GM19324 (cell line): ENCODE results near the gene PLXNA3.

Source experiments
- ATAC-seq: cut with Tn5 transposase; IDR thresholded peaks from one replicate; pipeline ENCODE4 v1.9.1; 2021; ENCODE audit warnings: mild to moderate bottlenecking, moderate library complexity; ENCODE audit not compliant: unreplicated experiment, low FRiP score

Gene PLXNA3

DNA sequence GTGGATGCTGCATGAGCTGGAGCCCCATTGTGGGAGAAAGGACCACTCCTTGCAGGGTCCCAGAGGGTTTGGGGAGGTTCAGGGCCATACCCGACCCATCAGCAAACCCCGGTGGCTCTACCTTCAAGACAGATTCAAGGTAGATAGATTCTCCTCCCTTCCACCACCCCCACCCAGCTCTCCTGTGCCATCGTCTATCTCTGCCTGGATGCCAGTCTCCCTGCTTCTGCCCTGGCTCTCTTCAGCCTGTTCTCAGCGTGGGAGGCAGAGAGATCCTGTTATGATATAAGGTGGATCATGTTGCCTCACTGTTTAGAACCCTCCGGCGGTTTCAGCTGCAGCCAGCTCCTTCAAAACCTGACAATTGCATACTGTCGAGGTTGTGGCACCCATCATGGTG lies 15.6 kb downstream of the PLXNA3 start:
- ATAC-seq = no peak

DNA sequence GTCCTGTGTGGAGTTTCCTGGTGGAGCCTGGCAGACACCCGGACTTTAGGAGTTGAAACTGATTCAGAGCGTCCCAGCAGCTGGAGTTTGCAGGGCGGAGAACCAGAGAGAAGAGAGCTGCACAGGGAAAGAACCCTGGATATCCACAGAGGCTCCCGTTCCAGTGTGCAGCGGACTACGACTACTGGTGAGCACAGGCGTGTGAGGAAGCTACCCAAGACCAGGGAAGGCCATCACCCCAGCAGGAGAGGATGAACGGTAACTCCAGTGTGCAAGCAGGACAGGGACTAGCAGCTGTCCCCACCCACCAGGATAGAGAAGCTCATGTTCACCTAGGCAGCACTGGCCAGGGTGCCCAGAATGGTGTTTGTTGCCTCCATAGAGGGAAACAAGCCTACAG lies 18.7 kb downstream of the PLXNA3 start:
- no peak for ATAC-seq

DNA sequence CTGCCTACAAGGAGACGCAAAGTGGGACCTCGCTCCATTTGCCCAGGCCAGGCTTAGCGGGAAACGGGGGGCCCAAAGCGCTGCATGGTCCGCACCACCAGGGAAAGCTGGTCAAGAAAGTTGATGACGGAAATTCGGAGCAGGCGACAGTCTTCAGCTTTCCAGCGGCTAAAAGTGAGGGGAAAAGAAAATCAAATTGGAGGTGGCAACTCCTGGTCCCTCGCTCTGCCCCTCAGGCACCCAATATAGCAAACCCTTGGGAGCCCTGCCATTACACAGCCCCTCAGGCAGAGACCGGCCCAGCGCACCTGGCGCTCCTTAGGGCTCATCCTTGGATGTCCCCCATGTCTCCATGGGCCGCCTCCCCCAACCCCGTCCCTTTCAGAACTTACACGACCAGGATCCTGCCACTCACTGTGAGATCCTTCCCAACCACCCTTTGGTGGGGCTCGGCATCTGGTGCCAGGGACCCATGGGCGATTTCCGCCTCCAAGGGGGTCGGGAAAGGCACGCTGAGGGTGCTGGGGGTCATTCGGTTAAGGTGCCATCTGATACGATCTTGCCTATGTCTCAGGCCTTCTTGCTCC lies 19.9 kb downstream of the PLXNA3 start:
- ATAC-seq = no peak

DNA sequence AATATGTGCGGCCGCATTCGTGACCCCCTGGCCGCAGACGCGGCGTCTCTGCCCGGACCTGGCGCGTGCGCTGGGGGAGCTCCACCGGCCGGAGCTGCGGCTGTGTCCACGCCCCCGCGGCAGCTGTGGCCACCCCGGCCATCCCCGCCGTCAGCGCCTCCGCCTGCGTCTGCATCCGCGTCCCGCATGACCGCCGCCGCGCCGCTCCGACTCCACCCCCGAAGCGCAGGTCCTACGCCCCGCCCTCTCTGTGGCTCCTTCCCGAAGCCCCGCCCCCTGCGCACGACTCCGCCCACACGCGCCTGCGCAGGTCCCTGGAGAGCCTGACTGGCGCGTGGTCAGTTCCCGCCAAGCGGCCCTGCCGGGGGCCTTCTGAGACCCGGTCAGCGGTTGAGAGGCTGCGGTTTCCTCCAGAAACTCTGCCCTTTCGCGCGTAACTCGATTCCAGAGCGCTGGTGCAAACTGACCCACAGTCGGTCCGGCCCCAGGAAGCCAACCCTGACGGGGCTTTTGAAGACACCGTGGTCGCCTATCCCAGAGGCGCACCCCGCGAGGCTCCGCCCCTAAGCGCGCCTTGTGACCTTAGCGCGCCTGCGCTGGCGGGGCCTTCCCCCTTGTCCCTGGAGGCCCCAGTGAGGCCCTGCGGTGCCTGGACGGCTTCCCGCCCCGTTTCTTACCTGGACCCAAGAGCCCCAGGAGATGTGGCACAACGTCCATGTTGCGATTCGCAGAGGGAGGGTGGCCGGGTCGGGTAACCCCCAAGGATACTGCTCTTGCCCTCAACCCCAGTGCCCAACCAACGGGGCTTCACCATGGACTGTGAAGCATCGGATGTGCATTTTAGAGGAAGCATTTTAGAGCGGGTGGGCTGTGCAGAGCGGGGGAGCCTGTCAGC lies 20.9 kb downstream of the PLXNA3 start, which contains the start of gene LAGE3:
Gene LAGE3 (minus strand): TSS at position 554 of the 895 bp plus-strand sequence. CDS start 366 bp downstream, at position 188.
- peak; percentile 85 for ATAC-seq

DNA sequence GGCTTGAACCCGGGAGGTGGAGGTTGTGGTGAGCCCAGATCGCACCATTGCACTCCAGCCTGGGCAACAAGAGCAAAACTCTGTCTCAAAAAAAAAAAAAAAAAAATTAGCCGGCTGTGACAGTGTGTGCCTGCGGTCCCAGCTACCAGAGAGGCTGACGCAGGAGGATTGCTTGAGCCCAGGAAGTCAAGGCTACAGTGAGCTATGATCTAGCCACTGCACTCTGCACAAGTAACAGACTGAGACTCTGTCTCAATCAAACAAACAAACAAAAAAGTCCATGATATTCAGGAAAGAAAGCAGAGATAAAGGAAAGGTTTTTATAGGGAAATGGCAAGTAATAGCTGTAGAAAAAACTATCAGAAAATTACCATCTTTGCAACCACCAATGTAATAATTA lies 23.1 kb downstream of the PLXNA3 start:
- ATAC-seq = no peak

DNA sequence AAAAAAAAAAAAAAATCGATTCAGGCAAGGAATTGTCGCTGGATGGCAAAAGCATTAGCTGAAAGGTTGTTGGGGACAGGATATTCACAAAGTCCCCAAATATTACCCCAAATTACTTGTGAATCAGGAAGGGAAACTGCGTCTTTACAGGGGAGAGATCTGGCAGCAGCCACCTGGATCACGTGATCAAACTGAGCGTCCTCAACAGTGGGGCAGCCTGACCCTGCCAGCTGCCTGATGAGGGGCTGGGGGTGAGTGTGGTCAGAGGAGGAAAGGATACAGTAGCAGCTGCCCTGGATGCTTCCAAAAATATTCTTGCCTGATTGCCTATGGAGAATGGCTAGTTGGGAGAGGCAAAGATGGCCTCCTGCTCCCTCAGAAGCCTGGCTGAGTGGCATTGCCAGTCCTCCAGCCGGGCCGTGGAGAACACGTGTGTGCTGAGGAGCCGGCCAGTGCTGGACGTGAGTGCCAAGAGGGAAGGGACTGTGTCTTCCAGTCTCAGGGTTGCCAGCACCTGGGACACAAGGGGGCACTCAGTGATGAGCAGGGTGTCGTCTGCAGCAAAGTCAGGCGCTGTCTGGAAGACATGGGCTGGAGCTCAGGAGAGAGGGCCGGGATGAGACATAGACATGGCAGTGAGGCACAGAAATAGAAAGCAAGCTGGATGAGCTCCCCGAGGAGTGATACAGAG lies 24.0 kb downstream of the PLXNA3 start:
- no peak for ATAC-seq

DNA sequence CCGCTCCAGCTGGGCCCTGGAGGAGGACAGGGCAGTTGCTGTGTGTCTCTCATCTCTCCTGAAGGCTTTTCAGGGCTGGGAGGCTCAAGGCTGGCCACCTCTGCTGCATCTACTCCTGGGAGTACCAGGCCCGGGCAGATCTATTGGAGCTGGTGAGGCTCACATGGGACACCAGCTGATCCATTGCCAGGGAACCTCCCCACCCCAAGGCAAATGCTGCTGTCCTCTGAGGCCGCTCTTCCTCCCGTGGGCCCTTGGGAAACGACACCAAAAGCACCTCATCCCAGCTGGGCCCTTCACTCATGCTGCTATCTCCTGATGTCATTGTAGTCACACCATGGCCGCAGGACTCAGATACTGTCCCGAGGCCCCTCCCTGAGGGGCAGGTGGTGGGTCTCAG lies 24.7 kb downstream of the PLXNA3 start:
- no peak for ATAC-seq

DNA sequence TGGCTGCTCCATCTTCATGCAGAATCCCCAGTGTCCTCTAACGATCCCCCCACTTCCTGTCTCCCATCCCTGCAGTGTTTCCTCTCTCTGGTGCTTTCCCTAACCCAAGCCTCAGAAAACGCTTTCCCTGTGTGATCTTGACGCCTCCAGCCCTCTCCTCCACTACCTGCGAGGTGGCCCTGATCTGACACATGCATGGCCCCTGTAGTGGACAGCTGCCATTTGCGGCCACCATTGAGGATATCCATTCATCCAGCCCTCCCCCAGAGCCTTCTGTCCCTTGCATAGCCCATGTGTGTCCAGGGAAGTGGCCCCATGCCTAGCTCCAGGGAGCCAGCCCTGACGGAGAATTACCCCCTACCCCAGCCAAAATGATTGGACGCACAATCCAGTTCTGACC lies 25.2 kb downstream of the PLXNA3 start:
- no peak for ATAC-seq

DNA sequence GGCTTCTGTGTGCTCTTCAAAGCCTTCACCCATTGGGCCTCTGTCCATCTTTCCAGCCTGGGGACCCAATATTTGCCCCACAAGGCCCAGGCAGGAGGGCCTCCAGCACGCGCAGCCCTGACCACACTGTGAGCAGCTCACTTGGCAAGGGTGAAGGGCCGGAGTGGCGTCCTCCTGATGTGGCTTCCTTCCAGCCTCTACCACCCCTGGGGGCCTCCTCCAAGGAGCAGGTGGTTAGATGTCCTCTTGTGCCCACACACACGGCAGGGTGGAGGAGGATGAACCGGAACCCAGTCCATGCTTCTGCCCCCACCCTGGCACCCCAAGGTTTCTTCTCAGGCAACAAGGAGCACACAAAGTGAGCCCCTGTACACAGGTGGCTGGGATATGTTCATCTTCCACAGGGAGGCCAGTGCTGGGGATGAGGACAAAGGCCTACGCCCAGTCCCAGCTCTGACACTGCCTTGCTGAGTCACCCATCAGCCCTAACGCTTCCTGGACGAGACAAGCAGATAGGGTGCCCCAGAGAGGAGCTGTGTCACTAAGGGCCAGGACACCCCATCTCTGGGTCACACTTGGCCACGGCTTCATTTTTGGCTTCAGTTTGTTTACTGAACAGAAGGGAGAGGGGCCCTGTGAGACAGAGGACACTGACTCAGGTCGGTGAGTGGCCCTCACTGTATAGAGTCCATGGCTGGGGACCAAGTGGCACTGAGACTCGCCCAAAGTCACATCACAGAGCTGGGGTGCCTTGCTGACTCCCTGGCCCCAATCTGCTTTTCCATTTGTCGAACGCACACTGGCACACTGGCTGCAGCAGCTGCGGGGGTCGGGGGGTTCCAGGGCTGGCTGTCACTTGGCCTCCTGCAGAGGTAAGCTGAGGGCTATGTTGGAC lies 26.4 kb downstream of the PLXNA3 start:
- no peak for ATAC-seq

DNA sequence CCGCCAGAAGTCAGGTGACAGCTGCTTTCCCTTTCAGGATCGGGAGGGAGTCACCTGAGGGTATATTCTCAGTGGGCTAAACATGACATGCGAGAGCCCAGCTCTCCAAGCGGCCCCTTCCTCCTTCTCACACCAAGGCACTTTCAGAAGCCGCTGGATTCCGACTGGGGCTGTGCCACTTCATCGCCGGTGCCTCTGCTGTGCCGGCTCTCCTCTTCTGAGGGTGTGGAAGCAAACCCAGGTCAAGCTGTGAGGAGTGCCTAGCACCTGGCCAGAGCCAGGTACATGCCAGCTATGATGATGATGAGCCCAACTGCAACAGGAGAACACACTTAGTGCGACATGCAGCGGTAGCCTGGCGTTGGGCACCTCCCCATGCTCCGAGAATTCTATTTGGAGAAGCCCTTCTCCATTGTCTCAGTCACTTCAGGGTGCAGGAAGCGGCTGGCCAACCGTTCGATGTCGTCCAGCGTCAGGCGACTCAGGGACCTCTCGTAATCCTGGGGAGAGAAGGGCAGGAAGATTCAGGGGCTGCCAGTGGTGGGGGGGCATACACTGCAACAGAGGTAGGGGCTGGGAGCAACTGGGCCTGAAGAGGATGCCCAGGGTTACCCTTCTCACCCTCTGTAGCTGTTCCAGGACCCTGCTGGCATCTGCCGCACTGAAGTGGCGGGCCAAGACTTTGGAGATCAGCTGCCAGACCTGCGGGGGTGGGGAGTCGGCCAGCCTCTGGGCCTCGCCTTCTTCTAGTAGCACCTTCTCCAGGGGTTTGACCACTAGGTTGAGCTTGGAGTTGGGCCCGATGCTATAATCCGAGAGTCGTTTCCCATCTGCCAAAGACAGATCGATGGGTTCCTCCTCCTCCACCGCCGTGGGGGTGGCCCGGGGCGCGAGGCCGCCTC lies 27.3 kb downstream of the PLXNA3 start:
- no peak for ATAC-seq

DNA sequence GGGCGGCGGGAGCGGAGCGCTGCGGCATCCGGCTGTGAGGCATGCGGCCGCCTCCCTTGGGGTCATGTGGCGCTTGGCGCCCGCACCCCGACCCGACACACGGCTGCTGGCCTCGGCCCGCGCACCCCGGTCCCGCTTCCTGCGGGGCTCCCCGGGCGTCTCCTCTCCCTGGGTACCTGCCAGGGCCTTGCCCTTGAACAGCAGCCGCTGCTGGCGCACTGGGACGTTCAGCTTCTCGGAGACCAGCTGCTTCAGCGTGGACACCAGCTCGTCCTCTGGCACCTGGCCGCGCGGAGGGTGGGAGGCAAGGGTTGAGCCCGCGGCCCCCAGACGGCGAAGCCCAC lies 27.9 kb downstream of the PLXNA3 start:
- no peak for ATAC-seq

DNA sequence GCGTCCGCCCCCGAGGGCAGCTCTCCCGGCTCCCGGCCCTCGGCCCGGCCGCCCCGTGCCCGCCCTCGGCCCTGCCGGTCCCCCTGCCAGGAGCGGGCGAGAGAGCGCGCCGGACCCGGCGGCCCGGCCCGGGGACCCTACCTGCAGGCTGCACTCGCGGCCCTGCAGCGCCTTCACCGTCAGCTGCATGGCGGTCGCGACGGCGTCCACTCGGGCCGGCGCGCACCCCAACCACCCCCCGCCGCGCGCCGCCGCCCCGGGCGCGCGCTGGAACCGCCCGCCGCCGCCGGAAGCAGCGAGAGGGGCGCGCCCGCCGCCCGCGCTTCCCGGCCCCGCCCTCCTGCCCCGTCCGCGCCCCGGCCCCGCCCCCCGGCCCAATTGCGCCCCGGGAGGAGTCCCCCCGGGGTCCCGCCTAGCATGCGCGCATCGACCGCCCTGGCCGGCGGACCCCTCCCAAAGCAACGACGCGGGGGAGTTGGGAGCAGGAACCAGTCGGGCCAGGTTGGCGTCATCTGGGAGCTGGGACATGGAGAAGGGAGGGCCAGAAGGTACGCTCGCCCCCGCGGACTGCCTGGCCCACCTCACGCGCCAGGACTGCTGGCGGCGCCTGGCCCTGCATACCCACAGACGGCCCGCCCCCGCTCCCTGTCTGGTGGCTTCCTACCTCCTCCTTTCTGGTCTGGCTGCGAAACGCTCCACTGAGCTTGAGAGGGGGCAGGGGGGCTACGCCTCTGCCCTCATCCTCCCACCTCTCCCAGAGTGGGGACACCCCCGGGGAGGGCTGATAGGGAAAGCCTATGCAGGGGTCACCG lies 28.5 kb downstream of the PLXNA3 start, which contains the start of gene UBL4A:
Gene UBL4A (minus strand): TSS at position 220 of the 812 bp plus-strand sequence. CDS start 31 bp downstream, at position 189.
- ATAC-seq = no peak

DNA sequence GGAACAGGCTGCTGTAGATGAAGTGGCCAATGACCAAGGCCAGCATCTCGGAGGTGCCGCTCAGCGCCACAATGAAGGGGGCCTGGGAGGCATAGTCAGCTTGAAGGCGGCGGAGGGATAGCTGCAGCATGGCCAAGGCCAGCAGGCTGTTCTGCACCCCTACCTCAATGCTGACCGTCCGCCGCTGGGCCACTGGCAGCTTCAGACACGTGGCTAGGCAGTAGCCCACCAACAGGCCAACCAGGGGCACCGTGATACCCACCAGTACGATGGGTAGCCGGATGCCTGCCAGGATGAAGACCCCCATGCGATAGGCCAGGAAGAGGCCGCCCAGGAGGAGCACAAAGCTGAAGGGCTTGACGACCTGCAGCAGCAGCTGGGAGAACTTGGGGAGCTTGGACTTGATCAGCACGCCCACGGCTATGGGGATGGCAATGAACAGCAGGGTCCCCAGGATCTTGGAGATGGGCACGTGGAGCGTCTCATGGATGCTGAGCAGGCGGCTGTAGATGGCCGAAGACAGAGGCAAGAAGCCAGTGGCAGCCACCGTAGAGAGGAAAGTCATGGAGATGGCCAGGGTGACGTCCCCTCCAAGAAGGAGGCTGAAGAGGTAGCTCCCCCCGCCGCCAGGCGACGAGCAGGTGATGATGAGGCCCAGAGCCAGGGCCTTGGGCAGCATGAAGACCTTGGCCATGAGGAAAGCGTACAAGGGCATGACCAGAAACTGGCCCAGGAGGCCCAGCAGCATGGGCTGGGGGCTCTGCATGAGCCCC lies 29.6 kb downstream of the PLXNA3 start:
- ATAC-seq = no peak

DNA sequence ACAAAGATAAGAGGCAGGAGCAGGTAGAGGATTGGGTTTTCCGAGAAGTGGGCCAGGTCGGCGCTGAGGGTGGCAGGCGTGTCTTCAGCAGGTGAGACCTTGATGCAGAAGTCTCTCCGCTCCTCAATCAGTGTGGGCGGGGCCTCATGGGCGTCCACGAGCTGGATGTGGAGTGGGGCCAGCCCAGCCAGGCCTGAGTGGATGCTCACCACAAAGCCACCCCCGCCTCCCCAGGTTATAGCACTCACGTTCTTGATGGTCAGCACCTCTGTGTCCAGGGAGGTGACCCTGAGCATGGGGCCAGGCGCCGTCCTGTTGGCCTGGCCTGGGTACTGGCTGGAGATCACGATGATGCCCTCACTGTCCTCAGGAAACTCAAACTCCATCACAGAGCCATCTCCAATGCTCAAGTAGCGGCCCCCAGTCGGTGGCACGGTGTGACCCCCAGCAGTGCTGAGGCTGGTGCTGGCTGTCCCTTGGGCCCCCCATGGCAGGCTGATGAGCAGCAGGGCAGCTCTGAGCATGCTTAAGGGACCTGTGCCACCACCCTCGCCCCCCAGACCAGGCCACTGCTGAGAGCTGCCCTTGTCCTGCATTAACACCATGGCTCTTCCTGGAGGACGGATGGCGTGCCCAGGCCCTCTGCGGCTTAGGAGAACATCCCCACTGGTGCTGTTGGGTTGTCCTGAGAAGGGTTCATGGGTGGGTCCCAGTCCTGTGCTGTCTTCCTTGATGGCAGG lies 30.4 kb downstream of the PLXNA3 start:
- ATAC-seq = no peak

DNA sequence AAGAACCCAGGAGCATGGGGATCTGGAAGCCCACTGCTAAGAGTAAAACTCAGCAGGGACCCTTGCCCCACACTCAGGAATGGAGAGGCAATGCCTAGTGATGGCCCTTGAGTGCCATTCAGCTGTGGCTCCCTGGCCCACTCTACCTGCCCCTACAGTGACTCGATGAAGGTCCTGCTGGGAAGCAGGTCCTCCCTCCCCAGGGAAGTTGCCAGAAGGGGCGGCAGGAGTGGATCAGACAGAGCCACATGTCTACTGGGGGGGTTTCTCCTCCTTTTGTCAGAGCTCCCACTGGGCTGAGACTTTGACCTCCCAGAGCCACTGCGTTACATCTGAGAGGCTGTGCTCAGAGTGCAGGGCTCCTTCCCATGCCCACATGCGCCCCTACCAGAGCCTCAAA lies 31.1 kb downstream of the PLXNA3 start:
- ATAC-seq = no peak

DNA sequence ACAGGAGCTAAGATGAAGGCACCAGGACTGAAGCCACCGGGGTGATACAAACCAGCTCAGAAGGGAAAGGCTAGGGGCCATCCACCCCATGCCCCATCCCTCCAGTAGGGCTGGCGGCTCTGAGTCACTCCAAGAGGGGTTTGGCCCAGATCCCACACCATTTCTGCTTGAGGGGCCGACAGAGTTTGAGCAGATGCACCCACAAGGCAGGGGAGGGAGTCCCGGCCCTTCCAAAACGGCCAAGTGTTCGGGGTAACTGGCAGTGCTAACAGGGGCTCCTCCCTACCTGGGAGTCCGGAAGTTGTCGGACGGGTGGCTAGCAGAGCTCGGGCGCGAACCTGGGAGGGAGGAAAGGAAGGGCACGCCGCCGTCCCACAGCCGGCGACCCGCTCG lies 31.9 kb downstream of the PLXNA3 start:
- peak; percentile 14 for ATAC-seq

DNA sequence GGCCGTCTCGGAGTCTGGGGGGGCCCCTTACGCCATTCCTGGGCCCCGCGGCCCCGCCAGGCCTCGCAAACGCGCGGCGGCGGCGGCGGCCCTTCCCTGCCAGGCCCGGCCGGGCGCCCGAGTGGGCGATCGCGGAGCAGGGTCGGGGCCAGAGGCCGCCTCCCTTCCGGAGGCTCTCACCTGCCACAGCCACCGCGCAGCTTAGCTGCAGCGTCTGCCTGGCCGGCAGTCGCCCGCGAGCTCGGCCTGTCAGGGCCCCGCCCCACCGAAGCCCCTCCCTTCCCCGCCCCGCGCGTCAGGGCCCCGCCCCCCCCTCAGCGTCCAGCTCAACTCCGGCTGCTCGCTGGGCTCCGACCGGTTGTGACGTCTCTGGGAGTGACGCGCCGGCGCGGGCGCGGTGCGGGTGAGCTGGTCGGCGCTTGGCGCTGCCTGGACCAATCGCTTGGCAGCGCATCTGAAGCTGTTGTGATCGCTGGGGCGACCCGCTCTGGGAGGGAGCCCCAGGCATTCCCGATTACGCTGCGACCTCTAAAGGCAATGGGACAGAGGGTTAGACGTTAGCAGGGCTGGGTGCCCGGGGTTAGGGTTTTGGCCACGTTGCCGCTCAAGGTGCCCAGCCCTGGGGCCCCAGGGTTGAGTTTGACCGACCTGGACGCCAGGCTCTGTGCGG lies 32.5 kb downstream of the PLXNA3 start, which contains the start of gene SLC10A3:
Gene SLC10A3 (minus strand): TSS at position 216 of the 670 bp plus-strand sequence. CDS start 1,689 bp downstream, outside the sequence.
- peak; percentile 80 for ATAC-seq
